Kidney (tissue), 14 donors: ENCODE data around the gene STAB1. TPM values are rescaled to one million over a fixed set of nuclear protein-coding genes. Genes with fewer than 3 reads are reported as not detected.

Experiments used
- DNase-seq, 5 donors: peaks; one replicate each; pipeline ENCODE4 v3.0.0-alpha.2; 2013 to 2020
- FAIRE-seq: peaks from 2 replicates; lab custom pipeline; 2012; peaks lifted over from hg19 to GRCh38; lab: Jason Lieb, UNC
- H3K27ac ChIP-seq, 2 donors: one replicate each; pipeline ENCODE4 v1.7.0; 2013; ENCODE audit warnings: low read depth in 2 of 2, low read length in 2 of 2, inconsistent platforms in 1 of 2
- H3K27me3 ChIP-seq: one replicate; pipeline ENCODE4 v1.7.1; 2013; ENCODE audit warnings: low read length, inconsistent platforms; ENCODE audit not compliant: control insufficient read depth, insufficient read depth
- H3K36me3 ChIP-seq, 3 donors: one replicate each; pipeline versions ENCODE4 v1.7.0 to v1.7.1; 2013; ENCODE audit warnings: low read length in 3 of 3, control low read depth in 1 of 3, inconsistent platforms in 1 of 3; ENCODE audit not compliant: insufficient read depth in 3 of 3, control insufficient read depth in 2 of 3
- H3K4me1 ChIP-seq, 3 donors: one replicate each; pipeline versions ENCODE4 v1.7.0 to v1.7.1; 2013; ENCODE audit warnings: low read length in 3 of 3, inconsistent platforms in 1 of 3, low read depth in 1 of 3; ENCODE audit not compliant: control insufficient read depth in 2 of 3, insufficient read depth in 2 of 3
- H3K4me3 ChIP-seq, 3 donors: one replicate each; pipeline versions ENCODE4 v1.7.0 to v1.8.1; 2013; ENCODE audit warnings: low read length in 3 of 3, control low read depth in 1 of 3, inconsistent platforms in 1 of 3
- H3K9ac ChIP-seq, 3 donors: one replicate each; pipeline versions ENCODE4 v1.7.0 to v1.7.1; 2013; ENCODE audit warnings: low read length in 3 of 3, control low read depth in 1 of 3, inconsistent platforms in 1 of 3
- H3K9me3 ChIP-seq, 3 donors: one replicate each; pipeline versions ENCODE4 v1.7.0 to v1.7.1; 2013; ENCODE audit warnings: low read length in 3 of 3, control low read depth in 1 of 3, inconsistent platforms in 1 of 3; ENCODE audit not compliant: control insufficient read depth in 2 of 3, insufficient read depth in 1 of 3
- CTCF ChIP-seq: IDR thresholded peaks from 3 replicates; pipeline ENCODE4 v1.5.1; 2012; ENCODE audit warnings: mild to moderate bottlenecking, moderate library complexity, borderline replicate concordance; ENCODE audit not compliant: insufficient read depth; ENCODE audit errors: extremely low read depth
- intact Hi-C: fragments of 100-400 bp; cut with DNase I; formaldehyde crosslinking; loops from one replicate; pipeline ENCODE4 v1.11.1; 2022
- polyA plus RNA-seq: library from polyadenylated mRNA; stranded (reverse); fragments of 350-450 nt; fragmentation: Illumina TruSeq; extraction: RNeasy Lipid Tissue Mini Kit (QIAGEN cat#74804); gene quantifications from one replicate; pipeline ENCODE4 v1.2.3, GENCODE V29; 2014; ENCODE audit warnings: low read depth, low replicate concordance; ENCODE audit not compliant: insufficient read depth
- total RNA-seq: library from RNA; stranded (reverse); fragmentation: NEBNext Ultra II Directional; extraction: Animal tissue kit (Norgen Biotek cat#: 25700); gene quantifications from one replicate; pipeline ENCODE4 v1.2.1, GENCODE V29; 2021
- donor health status: control.
- donor health status: control.
- donor health status: control.
- donor health status: control.
- donor health status: control.
- donor health status: DM: yes; HTN: yes; CAD: no.
- donor health status: Normal renal cell carcinoma (clear cell type).

The STAB1 gene
- total and polyA plus RNA-seq, 2 donors from 2014 or later = 98.4 to 379 TPM

DNA sequence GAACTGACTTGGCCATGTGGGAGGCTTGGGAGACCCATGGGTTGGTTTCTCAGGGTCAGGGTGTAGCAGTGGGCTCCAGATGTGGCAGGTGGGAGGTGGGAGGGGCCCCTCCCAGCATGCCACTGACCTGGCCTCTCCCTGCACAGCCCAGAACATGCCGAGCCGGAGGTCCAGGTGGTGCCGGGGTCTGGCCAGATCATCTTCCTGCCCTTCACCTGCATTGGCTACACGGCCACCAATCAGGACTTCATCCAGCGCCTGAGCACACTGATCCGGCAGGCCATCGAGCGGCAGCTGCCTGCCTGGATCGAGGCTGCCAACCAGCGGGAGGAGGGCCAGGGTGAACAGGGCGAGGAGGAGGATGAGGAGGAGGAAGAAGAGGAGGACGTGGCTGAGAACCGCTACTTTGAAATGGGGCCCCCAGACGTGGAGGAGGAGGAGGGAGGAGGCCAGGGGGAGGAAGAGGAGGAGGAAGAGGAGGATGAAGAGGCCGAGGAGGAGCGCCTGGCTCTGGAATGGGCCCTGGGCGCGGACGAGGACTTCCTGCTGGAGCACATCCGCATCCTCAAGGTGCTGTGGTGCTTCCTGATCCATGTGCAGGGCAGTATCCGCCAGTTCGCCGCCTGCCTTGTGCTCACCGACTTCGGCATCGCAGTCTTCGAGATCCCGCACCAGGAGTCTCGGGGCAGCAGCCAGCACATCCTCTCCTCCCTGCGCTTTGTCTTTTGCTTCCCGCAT is 7.9 kb upstream of the STAB1 start:
- H3K9me3 ChIP-seq = no peaks in the 10 kb centered on the region
- DNase-seq (no peak), FAIRE-seq (no peak)
- no peak overlapping the region for H3K4me3 ChIP-seq
- peaks cover 0 to 18% (median 0%) of the 10 kb centered on the region in 3 donors for H3K4me1 ChIP-seq
- no peaks in the 10 kb centered on the region for H3K27me3 ChIP-seq
- H3K27ac ChIP-seq = no peak overlapping the region
- H3K9ac ChIP-seq = no peak overlapping the region
- H3K36me3 ChIP-seq = peaks cover 0 to 58% (median 23%) of the 10 kb centered on the region in 3 donors
- intact Hi-C loops = no loop called here
- TF ChIP-seq CTCF = no peak

GRCh38 chr3:52487788-52488691 is 7.1 kb upstream of the STAB1 start:
- Histone ChIP-seq H3K27ac (no peak overlapping the region), H3K36me3 (peaks cover 0 to 59% (median 27%) of the 10 kb centered on the region in 3 donors), H3K9me3 (no peaks in the 10 kb centered on the region), H3K27me3 (no peaks in the 10 kb centered on the region), H3K9ac (no peak overlapping the region), H3K4me1 (peaks cover 0 to 18% (median 0%) of the 10 kb centered on the region in 3 donors), H3K4me3 (no peak overlapping the region)
- DNase-seq (no peak), FAIRE-seq (no peak)
- intact Hi-C loops = no loop called here
- TF ChIP-seq CTCF = no peak

- intact Hi-C loops = no loop called here
- FAIRE-seq (no peak), DNase-seq (no peak)
- peaks cover 0 to 18% (median 0%) of the 10 kb centered on the region in 3 donors for H3K4me1 ChIP-seq
- TF ChIP-seq CTCF = no peak
- H3K9ac ChIP-seq = no peak overlapping the region
- H3K9me3 ChIP-seq = no peaks in the 10 kb centered on the region
- no peak overlapping the region for H3K4me3 ChIP-seq
- no peak overlapping the region for H3K27ac ChIP-seq
- no peaks in the 10 kb centered on the region for H3K27me3 ChIP-seq
- peaks cover 0 to 56% (median 27%) of the 10 kb centered on the region in 3 donors for H3K36me3 ChIP-seq
Observed at GRCh38 chr3:52488746-52489145, 6.4 kb upstream of the STAB1 start.
